Measurements from ENCODE around the gene SLC66A2.

Gene SLC66A2

GRCh38 chr18:79864006-79864725 is 87.3 kb downstream of the SLC66A2 start:
- DNase-seq = no peak

- no peak for DNase-seq
Measured at GRCh38 chr18:79863161-79864005, 88.1 kb downstream of the SLC66A2 start.

- DNase-seq = no peak
Measured at GRCh38 chr18:79862562-79862961, 88.9 kb downstream of the SLC66A2 start.

DNA sequence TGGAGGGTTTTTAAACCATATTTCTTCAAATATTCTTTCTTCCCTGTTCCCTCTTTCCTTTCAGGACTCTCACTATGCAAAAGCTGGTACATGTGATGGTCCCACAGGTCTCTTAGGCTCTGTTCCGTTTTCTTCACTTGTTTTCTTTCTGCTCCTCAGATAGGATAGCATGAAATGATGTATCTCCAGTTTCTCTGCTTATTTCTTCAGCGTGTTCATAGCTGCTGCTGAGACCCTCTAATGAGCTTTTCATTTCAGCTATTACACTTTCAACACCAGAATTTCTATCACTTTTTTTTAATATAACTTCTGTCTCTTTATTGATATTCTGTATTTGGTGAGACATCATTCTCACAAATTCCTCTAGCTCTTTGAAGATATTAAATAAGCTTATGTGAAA is 89.8 kb downstream of the SLC66A2 start:
- no peak for DNase-seq

GRCh38 chr18:79859314-79859713 is 92.1 kb downstream of the SLC66A2 start:
- DNase-seq = no peak

GRCh38 chr18:79857082-79857671 is 94.3 kb downstream of the SLC66A2 start:
- DNase-seq = no peak

DNA sequence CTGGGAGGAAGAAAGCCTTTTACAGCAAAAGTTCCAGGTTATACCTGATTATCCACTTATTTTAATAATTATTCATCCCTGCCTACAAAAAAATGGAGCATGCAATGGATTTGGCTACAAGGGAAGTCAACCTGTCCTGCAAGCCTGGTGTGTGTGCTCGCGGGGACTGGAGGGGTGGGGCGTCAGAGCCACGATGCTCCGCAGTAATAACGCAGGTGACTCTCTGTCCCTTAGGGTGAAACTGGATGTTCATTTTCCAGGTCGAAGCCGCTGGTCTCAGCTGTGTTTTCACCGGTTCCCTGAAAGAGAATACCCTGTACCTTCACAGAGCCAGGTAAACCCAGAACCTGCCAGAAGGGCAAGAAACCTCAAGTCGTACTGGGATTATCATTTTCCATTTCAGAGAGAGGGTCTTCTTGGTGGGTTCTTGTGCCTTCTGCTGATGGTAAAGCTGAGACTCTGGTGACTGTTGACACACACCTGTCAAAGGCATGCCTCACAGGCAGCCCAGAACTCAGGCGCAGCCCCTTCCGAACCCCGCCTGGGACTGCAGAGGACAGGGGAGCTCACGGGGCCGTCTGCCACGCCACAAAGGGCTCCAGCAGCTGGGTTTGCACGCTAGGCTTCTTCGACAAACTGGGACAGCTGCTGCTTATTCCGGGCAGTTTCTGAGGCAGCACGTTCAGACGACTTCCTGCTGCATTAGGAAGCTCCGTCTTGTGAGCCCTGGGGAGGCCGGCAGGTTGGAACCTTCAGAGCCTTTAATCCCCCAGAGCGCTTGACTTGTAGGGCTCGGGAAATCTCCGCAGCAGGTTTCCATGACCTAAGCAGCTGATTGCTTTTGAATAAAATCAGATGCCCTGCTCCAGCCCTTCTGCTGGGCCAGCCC is 95.1 kb downstream of the SLC66A2 start:
- DNase-seq = no peak

- no peak for DNase-seq
Measured at GRCh38 chr18:79855147-79855933, 96.1 kb downstream of the SLC66A2 start.

GRCh38 chr18:79853993-79854364 is 97.5 kb downstream of the SLC66A2 start:
- no peak for DNase-seq

DNA sequence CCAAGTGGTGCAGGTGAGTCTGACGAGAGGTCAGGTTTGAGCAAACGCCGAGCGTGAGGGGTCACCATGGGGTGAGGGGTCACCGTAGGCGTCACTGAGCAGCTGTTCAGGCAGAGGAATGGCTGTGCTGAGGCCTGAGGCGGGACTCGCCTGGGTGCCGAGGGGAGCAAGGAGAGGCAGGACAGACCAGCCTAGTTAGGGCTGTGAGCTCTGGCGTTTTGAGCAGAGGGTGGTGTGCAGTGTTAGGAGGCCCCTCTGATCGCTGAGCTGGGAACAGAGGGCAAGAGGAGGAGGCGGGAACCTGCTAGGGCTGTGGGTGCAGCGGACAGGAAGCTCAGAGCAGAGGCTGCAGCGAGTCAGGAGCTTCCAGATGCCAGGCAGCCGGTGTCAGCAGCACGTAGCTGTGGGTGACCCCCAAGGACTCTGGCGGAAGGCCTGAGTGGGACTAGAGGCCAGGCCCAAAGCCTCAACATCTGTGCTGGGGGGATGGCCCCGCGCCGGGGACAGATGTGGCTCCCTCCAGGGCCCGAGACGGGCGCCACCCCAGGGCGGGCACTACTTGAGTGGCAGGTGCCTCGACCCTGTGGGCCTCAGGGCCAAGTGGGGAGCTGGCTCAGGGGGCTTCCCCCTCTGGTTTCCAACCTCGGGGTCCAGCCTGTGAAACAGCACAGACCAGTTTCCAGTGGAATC is 98.0 kb downstream of the SLC66A2 start:
- DNase-seq = no peak

DNA sequence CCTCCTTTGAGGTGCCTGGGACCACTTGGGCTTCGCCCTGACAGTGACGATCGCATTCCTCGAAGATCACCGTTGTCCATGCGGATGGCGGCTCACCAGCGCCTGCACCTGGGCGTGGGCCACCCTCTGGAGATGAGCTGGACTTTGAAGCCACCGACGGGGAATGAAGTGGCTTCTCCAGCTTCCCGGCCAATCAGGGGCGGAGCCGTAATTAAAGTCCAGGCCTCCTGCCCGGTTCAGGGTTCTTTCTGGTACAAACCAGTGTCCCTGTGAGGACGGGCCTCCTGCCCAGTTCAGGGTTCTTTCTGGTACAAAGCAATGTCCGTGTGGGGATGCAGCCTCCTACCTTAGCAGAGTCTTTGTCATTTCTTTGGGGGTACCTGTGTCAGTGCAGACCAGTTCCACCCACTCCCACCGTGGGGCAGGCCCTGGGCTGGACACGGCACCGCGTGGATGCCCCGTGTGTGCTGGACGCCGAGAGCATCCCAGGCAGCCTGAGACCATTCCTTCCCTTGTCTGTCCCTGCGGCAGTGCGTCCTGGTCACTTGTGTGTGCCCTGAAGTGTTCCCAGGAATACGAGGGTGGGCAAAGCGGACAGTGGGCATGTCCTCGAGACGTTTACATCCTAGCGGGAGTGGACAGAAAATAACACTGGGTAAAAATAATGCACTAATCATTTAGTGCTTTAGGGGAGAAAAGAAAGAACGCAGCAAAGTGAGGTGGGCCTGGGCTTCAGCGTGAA is 98.7 kb downstream of the SLC66A2 start:
- DNase-seq = no peak
